ENCODE measurements around the gene HSPBAP1.

GRCh38 chr3:122800706-122801237 is 7.1 kb upstream of the HSPBAP1 start:
- no peak for TF ChIP-seq CTCF (IDR thresholded peaks at IDR 0.05; ENCODE audit: low read length)
- TF ChIP-seq EZH2phosphoT487 (IDR thresholded peaks at IDR 0.05; ENCODE audit: low read length) = no peak
- TF ChIP-seq EZH2 (optimal IDR thresholded peaks at IDR 0.05; ENCODE audit: low read depth, low read length) = no peak

Data from MM.1S (cell line).